Muscle layer of colon (tissue), 2 donors: Measurements from ENCODE around the gene COL4A4.

Experiments
- H3K27ac ChIP-seq: one replicate; pipeline ENCODE4 v1.7.0; 2013; ENCODE audit warnings: low read depth, mild to moderate bottlenecking, low read length, moderate library complexity
- H3K27me3 ChIP-seq, 2 donors: one replicate each; pipeline ENCODE4 v1.7.0; 2013; ENCODE audit warnings: low read length in 2 of 2, mild to moderate bottlenecking in 2 of 2; ENCODE audit not compliant: insufficient read depth in 2 of 2, control insufficient read depth in 1 of 2
- H3K36me3 ChIP-seq: one replicate; pipeline ENCODE4 v1.7.0; 2013; ENCODE audit warnings: mild to moderate bottlenecking, low read length; ENCODE audit not compliant: insufficient read depth
- H3K4me1 ChIP-seq: one replicate; pipeline ENCODE4 v1.7.0; 2013; ENCODE audit warnings: mild to moderate bottlenecking, low read length; ENCODE audit not compliant: insufficient read depth
- H3K4me3 ChIP-seq, 2 donors: one replicate each; pipeline ENCODE4 v1.7.0; 2013; ENCODE audit warnings: low read length in 2 of 2, low read depth in 1 of 2, mild to moderate bottlenecking in 1 of 2, moderate library complexity in 1 of 2
- H3K9ac ChIP-seq: one replicate; pipeline ENCODE4 v1.7.0; 2013; ENCODE audit warnings: low read length
- H3K9me3 ChIP-seq: one replicate; pipeline ENCODE4 v1.7.0; 2013; ENCODE audit warnings: mild to moderate bottlenecking, low read length
- donor health status: abdominal sarcoma.
- donor health status: Adenocarcinoma of cecum.

The COL4A4 gene

DNA sequence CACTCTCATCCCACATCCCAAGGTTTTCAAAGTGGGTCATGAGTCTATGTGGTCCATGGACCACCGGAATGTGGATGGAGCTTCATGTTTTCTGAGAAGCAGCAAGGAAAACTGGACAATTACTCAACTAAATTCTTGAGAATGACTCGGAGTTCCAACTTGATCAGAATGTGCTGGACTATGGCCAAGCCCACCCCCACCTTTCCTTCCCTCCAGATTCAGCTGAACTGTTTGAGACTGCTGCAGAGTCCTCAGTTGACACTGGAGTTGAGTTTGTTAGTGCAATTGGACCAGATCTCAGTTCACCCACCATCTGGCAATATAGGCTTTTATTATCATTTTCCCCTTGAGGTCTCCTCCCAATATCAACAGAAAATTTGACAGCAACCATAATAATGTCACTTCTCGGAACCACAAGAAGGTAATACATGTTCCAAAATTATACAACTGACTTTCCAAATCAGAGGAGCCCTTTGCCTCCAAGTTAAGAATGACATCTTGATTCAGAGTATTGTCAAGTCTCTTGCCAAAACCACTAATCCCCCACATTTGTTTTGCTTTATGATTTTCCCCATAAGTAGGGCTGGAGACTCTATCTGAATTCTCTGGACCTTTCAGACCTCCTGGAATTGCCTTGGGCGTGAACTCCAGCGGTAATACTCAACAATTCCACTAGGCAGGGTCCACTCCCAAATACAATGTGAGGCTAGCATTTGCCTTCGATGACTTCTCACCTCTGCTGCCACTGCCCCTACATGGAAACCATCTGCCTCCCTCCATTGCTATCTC is 8.8 kb downstream of the COL4A4 start:
- Histone ChIP-seq H3K4me3 (no peak overlapping the region), H3K9ac (no peak overlapping the region), H3K9me3 (no peaks in the 10 kb centered on the region), H3K27ac (no peak overlapping the region), H3K36me3 (no peaks in the 10 kb centered on the region), H3K27me3 (no peaks in the 10 kb centered on the region), H3K4me1 (no peaks in the 10 kb centered on the region)

DNA sequence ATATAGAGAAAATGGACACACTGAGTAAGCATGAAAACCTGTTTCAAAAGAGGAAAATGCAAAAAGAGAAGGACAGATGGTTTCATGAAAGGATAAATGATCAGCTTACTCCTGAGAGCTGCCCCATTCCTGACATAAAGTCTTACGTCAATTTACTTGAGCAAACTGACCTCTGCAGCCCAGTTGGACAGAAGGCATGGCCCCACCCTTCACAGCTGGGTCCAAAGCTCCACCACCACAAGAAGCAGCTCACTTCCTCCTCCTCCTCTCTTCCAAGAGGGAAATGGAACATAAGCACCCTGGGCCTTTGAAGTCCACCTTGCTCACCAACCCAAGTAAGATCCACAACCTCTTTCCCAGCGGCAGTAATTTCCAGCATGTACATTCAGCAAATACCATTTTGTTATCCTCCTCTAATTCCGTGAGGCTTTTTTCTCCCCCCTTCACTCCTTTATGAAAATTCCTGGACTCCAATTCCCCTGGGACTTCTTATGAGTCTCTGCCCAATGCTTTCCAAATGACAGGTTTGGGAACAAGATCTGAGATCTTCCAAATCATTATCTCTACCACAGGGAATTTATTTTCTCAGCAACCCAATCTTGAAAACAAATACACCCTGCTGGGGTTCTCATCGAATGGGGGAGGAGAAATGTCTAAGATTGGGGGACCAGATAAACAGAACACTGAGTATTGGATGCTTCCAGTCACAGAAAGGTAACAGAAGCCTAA is 10.1 kb downstream of the COL4A4 start:
- Histone ChIP-seq H3K9me3 (no peaks in the 10 kb centered on the region), H3K4me3 (no peak overlapping the region), H3K27ac (no peak overlapping the region), H3K36me3 (no peaks in the 10 kb centered on the region), H3K4me1 (no peaks in the 10 kb centered on the region), H3K9ac (no peak overlapping the region), H3K27me3 (no peaks in the 10 kb centered on the region)

DNA sequence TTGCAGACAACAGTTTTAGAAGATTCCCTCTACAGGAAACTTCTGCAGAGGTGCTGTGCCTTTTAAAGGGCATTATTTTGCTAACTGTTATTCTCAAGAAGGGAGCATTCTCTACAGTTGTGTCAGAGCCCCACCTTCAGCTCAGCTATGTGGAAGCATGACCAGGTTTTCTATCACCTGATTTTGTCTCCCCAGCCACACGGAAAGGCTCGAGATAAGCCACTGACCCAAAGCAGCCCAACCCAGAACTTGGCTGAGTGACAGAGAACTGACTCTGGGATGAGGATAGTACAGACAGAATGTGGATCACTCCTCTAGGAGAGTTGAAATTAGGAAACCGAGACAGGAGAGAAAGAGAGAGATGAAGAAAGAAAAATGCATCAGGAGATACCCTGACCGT is 10.7 kb downstream of the COL4A4 start:
- Histone ChIP-seq H3K9ac (no peak overlapping the region), H3K27ac (no peak overlapping the region), H3K4me3 (no peak overlapping the region), H3K9me3 (no peaks in the 10 kb centered on the region), H3K27me3 (no peaks in the 10 kb centered on the region), H3K36me3 (no peaks in the 10 kb centered on the region), H3K4me1 (no peaks in the 10 kb centered on the region)

DNA sequence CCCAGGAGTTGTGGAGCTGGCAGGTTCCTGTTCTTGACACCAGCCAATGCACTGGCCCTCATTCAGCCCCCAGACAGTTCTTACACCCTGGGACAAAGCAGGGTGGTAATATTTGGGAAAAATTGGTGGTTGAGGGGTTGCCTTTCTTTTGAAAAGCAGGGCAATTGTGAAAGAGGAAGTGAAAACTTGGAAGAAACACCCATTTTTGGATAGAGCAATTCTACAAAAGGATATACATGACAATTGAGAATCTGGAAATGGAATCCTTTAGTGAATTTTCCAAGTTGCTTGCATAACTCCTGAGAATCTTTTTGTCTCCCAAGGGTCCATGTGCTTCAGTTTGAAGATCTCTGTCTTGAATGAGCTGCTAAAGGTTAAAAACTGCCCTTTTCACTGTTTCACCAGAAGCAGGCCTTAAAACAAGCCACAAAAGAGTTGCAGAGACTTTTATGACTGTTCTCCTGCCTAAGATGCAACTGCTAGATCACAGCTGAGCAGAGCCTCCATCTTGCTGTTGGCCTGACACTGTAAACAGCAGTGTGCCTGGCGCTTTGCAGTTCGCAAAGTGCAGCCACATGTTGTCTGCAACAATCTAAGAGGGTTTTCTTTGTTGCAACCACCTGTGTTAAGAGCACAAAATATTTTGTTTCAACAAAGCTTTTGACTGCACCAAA is 11.8 kb downstream of the COL4A4 start:
- no peaks in the 10 kb centered on the region for H3K27me3 ChIP-seq
- no peak overlapping the region for H3K9ac ChIP-seq
- no peaks in the 10 kb centered on the region for H3K9me3 ChIP-seq
- no peaks in the 10 kb centered on the region for H3K4me1 ChIP-seq
- no peak overlapping the region for H3K4me3 ChIP-seq
- no peak overlapping the region for H3K27ac ChIP-seq
- no peaks in the 10 kb centered on the region for H3K36me3 ChIP-seq

DNA sequence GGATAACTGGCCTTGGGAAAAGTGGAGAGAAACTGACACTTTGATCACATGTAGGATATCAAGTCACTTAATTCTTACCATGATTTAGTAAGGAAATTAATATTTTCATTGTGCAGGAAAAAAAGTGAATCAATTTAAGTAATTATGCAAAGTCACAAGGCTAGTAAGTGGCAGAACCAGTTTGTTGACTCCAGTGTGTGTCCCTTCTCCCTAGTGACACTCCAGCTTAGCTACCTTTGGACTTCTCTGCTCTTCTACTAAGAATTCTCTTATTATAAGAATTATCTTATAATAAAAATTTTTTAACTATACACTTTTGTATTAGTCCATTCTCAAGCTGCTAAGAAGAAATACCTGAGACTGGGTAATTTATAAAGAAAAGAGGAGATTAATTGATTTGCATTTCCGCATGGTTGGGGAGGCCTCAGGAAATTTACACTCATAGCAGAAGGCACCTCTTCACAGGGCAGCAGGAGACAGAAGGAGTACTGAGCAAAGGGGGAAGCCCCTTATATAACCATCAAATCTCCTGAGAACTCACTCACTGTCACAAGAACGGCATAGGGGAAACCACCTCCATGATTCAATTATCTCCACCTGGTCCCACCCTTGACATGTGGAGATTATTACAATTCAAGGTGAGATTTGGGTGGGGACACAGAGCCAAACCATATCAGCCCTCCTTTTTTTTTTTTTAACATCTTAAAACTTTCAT is 13.6 kb downstream of the COL4A4 start:
- Histone ChIP-seq H3K4me3 (no peak overlapping the region), H3K9me3 (no peaks in the 10 kb centered on the region), H3K27ac (no peak overlapping the region), H3K27me3 (no peaks in the 10 kb centered on the region), H3K9ac (no peak overlapping the region), H3K36me3 (no peaks in the 10 kb centered on the region), H3K4me1 (no peaks in the 10 kb centered on the region)

DNA sequence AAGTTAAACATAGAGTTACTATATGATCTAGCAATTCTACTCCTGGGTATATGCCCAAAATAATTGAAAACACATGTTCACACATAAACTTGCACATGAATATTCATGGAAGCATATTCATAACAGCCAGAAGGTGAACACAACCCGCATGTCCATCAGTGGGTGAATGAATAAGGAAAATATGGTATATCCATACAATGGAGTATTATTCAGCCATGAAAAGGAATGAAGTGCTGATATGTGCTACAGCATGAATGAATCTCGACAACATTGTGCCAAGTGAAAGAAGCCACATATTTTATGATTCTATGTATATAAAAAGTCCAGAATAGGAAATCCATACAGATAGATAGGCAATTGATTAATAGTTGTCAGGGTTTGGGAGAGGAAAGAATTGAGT is 15.9 kb downstream of the COL4A4 start:
- Histone ChIP-seq H3K4me3 (no peak overlapping the region), H3K27me3 (no peaks in the 10 kb centered on the region), H3K9me3 (no peaks in the 10 kb centered on the region), H3K4me1 (no peaks in the 10 kb centered on the region), H3K9ac (no peak overlapping the region), H3K36me3 (no peaks in the 10 kb centered on the region), H3K27ac (no peak overlapping the region)

DNA sequence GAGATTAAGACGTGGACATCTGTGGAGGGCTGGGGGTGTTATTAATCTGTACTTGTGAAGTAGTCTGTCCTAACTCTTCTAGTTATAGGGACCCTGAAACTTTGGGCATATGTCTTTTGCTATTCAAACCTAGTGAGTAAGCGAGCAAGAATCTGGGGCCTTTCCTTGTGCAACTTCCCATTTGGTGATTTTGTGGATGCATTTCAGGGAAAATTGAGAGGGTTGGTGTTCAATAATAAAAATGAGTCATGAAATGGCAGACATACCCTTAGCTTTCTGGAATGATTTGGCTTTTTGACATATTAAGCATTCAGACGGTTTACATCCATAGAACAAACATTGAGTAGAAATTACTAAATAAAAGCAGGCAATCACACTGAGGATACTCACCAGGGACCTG is 17.0 kb downstream of the COL4A4 start:
- Histone ChIP-seq H3K9ac (no peak overlapping the region), H3K27ac (no peak overlapping the region), H3K4me1 (no peaks in the 10 kb centered on the region), H3K4me3 (no peak overlapping the region), H3K9me3 (no peaks in the 10 kb centered on the region), H3K27me3 (no peaks in the 10 kb centered on the region), H3K36me3 (no peaks in the 10 kb centered on the region)

DNA sequence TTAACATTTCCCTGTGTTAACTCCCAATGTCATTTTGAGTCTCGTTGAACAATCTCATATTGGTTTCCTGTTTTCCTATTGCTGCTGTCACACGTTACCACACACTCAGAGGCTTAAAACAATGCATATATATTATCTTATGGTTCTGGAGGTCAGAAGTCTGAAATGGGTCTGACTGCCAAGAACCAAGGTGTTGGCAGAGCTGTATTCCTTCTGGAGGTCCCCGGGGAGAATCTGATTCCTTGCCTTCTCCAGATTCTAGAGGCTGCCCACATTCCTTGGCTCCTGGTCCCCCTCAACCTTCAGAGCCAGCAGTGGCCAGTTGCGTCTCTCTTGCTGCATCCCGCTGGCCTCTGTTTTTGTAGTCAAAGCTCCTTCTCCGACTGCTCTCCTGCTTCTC is 17.5 kb downstream of the COL4A4 start:
- Histone ChIP-seq H3K27me3 (no peaks in the 10 kb centered on the region), H3K9me3 (no peaks in the 10 kb centered on the region), H3K27ac (no peak overlapping the region), H3K9ac (no peak overlapping the region), H3K36me3 (no peaks in the 10 kb centered on the region), H3K4me1 (no peaks in the 10 kb centered on the region), H3K4me3 (no peak overlapping the region)

DNA sequence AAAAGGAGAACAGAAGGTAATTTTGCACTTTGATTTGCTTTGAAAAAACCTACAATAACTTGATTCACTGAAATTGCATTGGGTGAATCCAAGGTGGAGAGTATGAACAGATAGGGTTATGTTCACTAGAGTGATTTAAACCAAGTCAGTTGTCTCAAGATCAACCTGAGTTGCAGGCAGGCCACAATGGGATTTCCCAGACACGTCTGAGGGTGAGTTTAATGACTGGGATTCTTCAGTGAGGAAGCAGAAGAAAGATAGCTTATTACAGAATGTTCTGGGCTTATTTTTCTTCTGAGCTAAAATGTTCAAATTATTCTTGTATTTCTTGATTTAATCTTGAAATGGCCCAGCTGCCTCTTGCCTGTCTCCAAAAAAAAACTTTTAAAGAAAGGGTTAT is 20.1 kb downstream of the COL4A4 start:
- Histone ChIP-seq H3K9ac (no peak overlapping the region), H3K4me3 (no peak overlapping the region), H3K9me3 (no peaks in the 10 kb centered on the region), H3K27ac (no peak overlapping the region), H3K27me3 (no peaks in the 10 kb centered on the region), H3K4me1 (no peaks in the 10 kb centered on the region), H3K36me3 (no peaks in the 10 kb centered on the region)

DNA sequence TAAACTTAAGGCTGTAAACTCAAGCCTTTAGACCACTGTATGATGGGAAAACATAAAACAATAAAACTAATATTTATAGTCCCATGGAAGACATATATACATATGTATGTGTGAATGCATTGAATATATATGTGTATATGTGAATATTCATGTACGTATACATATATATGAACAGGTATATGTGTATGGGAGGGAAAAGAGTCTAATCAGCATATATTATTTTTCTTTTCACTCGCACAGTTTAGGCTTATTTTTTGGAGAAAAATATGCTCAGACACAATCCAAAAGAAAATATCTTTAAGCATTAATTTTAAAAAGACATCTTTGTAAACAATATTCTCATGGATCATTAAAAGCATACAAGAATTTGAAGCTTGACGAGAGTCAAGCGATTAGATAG is 22.7 kb downstream of the COL4A4 start:
- no peaks in the 10 kb centered on the region for H3K36me3 ChIP-seq
- H3K4me3 ChIP-seq: no peak overlapping the region
- no peak overlapping the region for H3K27ac ChIP-seq

DNA sequence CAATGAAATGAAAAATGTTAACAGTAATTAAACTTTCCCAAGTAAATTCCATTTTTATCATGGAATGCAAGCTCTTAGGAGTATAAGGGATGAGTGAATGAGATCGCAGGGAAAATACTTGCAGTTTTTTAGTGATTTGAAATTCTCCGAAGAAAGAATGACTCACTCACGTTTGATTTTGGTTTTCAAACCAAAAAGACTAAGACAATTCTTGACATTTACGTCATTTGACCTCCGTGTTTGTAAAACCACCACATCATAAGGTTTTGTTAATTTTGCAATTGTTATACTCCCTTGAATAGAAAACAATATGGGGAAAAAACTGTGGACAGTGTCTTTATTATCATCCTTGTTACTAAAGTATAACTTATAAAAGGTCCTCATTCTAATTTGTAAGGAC is 29.4 kb downstream of the COL4A4 start:
- H3K9ac ChIP-seq: no peak overlapping the region
- no peak overlapping the region for H3K27ac ChIP-seq
- H3K4me1 ChIP-seq: no peaks in the 10 kb centered on the region
- no peaks in the 10 kb centered on the region for H3K27me3 ChIP-seq
- H3K4me3 ChIP-seq: no peak overlapping the region
- H3K9me3 ChIP-seq: no peaks in the 10 kb centered on the region
- no peaks in the 10 kb centered on the region for H3K36me3 ChIP-seq

More for the DNA sequence above, 22.7 kb downstream of the COL4A4 start:
- H3K4me1 ChIP-seq: no peaks in the 10 kb centered on the region
- no peak overlapping the region for H3K9ac ChIP-seq
- H3K9me3 ChIP-seq: no peaks in the 10 kb centered on the region
- H3K27me3 ChIP-seq: no peaks in the 10 kb centered on the region
